NOMO-1 treated with DMSO at 0.1 percent for 48 hours (cell line): ENCODE results near the gene SLC35D1.
"Not testable (repeated sequence)": the region's sequence is repeated elsewhere in the genome, so short reads cannot be mapped to it uniquely, and the experiment has no call there.

Source experiments
- DNase-seq: peaks from one replicate; lab custom pipeline; 2025; ENCODE audit not compliant: unreplicated experiment; lab: John Stamatoyannopoulos, UW

Gene SLC35D1

GRCh38 chr1:66993076-66993475, 60.9 kb downstream of the SLC35D1 start:
- DNase-seq, result no peak

GRCh38 chr1:66985835-66986234, 68.1 kb downstream of the SLC35D1 start:
- no peak for DNase-seq

GRCh38 chr1:66984491-66984890, 69.5 kb downstream of the SLC35D1 start:
- no peak for DNase-seq

- no peak for DNase-seq
Observed at GRCh38 chr1:66982561-66983260, 71.2 kb downstream of the SLC35D1 start.

GRCh38 chr1:66981679-66982078, 72.3 kb downstream of the SLC35D1 start:
- DNase-seq, result no peak

GRCh38 chr1:66980745-66981367, 73.1 kb downstream of the SLC35D1 start:
- no peak for DNase-seq

- DNase-seq, result not testable (repeated sequence)
Observed at GRCh38 chr1:66979621-66980020, 74.3 kb downstream of the SLC35D1 start.

- no peak for DNase-seq
Observed at GRCh38 chr1:66978201-66978600, 75.7 kb downstream of the SLC35D1 start.

- no peak for DNase-seq
Observed at GRCh38 chr1:66968574-66968973, 85.4 kb downstream of the SLC35D1 start.

GRCh38 chr1:66966188-66966873, 87.6 kb downstream of the SLC35D1 start:
- DNase-seq, result not testable (repeated sequence)

- no peak for DNase-seq
Observed at GRCh38 chr1:66957938-66958337, 96.0 kb downstream of the SLC35D1 start.

- no peak for DNase-seq
Observed at GRCh38 chr1:66954208-66954607, 99.7 kb downstream of the SLC35D1 start.

GRCh38 chr1:66951513-66951912, 102.4 kb downstream of the SLC35D1 start:
- no peak for DNase-seq
